GM18520 (cell line): ENCODE data around the gene TMEM219.
"Not testable (repeated sequence)": the region's sequence is repeated elsewhere in the genome, so short reads cannot be mapped to it uniquely, and the experiment has no call there.

Experiments used
- ATAC-seq: cut with Tn5 transposase; IDR thresholded peaks from one replicate; pipeline ENCODE4 v1.9.1; 2021; ENCODE audit not compliant: unreplicated experiment

The TMEM219 gene

DNA sequence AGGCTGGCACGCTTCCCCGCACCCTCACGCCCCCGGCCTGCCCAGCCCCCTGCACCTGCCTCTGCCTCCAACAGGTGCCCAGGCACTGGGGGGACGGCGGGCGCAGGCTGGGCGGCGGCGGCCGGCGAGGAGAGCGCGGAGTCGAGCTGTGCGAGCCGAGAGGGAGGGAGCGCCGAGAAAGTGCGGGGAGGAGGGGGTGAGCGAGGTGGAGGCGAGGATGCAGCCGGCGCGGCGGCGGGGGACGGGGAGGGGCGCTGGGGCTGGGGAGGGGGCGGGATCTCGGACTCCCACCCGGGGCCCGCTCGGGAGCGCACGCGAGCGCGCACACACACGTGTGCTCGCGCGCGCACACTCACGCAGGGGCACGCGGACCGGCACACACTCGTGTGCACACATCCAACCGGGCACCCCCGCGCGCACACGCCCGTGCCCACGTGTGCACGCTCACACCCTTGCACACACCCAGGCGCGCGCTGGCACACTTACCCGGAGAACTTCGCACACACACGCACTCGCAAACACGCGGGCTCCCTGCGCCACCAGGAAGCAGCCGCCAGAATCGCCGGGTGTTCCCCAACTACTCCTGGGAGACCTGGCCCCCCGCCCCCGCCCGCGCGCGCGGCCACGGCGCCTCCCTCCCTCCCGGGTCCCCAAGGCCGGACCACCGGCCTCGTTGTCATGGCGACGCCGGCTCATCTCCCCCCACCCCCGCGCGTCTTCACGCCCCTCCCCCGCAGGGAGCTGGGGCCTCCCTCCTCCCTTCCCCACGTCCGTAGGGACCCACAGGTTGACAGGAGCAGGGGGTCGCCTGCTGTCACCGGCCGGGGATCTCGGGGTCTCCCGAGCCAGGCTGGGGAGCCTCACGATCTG lies 49.2 kb downstream of the TMEM219 start, which contains the start of gene DOC2A:
Gene DOC2A (minus strand): TSS at position 184 of the 870 bp plus-strand sequence. CDS start 805 bp downstream, outside the sequence.
- ATAC-seq = no peak

DNA sequence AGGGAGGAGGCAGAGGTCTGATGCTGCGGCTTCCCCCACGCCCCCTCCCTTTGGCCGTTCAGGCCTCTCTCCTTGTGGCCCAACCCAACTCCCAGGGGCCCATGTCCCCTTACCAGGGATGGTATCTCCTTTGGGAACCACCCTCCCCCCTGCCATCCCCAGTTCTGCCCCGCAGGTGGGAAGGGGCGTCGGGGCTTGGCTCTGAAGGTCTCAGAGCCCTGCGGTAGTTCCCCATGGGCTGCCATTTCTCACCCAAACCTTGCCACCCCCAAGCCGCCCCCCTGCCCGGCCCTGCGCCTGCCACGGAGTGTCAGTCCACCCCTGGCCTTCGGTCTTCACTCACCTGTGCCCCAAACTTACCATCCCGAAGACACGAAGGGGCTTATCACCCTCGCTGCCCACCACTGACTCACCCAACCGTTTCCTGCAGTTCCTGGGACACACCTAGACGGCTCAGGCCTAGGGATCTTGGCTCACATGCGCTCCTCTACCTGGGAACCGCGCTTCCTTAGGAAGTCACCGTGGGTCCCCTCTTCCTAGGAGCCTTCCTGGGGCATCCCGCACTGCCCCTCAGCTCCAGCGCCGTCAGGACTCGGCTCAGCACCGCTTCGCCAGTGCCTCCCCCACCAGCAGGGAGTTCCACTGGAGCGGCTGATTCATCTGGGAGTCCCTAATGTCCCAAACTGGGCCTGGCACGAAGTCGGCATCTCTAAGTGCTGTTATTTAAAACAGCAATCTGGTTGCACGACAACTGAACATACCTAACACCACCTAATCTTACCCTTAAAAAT lies 50.0 kb downstream of the TMEM219 start:
- no peak for ATAC-seq

DNA sequence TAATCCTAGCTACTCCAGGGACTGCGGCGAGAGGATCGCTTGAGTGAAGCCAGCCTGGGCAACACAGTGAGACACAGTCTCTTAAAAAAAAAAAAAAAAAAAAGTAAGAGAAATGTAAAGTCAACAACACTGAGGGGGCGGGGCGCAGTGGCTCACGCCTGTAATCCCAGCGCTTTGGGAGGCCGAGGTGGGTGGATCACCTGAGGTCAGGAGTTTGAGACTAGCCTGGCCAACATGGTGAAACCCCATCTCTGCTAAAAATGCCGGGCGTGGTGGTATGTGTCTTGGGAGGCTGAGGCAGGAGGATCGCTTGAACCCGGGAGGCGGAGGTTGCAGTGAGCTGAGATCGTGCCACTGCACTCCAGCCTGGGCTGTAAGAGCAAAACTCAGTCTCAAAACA lies 50.7 kb downstream of the TMEM219 start:
- not testable (repeated sequence) for ATAC-seq

DNA sequence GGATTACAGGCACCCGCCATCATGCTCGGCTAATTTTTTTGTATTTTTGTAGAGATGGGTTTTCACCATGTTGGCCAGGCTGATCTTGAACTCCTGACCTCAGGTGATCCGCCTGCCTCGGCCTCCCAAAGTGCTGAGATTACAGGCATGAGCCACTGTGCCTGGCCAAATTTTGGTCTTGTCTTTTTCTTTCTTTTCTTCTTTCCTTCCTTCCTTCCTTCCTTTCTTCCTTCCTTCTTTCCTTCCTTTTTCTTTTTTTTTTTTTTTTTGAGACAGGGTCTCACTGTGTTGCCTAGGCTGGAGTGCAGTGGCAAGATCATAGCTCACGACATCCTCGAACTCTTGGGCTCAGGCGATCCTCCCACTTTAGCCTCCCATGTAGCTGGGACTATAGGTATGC lies 53.6 kb downstream of the TMEM219 start:
- ATAC-seq = not testable (repeated sequence)

DNA sequence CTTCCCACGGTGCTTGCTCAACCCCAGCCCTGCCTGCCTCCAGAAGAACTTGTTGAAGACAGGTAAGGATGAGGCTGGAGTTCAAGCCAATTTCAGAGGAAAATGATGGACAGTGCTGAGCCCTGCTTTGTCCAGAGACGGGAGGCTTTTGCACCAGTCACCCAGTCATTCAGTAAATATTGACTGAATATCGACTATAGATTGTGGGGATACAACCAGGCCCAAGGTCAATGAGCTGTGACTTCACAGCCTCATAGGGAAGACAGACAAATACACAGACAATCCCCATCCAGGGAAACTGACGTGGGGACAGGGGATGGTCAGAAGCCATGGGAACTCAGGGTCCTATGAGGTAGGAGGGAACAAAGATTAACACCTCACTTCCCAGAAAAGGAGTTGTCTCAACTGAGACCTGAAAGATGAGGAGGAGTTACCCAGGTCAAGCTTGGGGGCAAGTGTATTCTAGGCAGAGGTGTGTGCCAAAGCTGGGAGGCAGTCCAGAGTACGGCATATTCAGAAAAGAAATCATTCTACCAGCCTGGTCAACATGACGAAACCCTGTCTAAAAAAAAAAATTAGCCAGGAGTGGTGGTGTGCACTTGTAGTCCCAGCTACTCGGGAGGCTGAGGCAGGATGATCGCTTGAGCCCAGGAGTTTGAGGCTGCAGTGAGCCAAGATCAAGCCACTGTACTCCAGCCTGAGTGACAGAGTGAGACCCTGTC lies 54.8 kb downstream of the TMEM219 start:
- ATAC-seq = no peak

DNA sequence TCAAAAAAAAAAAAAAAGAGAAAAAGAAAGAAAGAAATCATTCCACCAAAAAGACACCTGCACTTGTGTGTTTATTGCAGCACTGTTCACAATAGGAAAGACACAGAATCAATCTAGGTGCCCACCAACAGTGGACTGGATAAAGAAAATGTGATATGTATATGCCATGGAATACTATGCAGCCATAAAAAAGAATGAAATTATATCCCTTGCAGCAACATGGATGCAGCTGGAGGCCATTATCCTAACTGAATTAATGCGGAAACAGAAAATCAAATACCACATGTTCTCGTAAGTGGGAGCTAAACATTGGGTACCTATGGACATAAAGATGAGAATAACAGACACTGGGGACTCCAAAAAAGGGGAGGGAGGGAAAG lies 55.4 kb downstream of the TMEM219 start:
- no peak for ATAC-seq

DNA sequence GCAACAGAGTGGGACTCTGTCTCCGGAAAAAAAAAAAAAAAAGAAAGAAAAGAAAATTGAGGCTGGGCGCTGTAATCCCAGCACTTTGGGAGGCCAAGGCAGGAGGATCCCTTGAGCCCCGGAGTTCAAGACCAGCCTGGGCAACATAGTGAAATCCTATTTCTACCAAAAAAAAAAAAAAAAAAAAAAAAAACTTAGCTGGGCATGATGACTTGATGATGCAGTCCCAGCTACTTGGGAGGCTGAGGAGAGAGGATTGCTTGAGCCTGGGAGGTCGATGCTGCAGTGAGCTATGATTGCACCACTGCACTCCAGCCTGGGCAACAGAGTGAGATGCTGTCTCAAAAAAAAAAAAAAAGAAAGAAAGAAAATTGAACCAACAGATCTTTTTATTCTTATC lies 56.1 kb downstream of the TMEM219 start:
- not testable (repeated sequence) for ATAC-seq

DNA sequence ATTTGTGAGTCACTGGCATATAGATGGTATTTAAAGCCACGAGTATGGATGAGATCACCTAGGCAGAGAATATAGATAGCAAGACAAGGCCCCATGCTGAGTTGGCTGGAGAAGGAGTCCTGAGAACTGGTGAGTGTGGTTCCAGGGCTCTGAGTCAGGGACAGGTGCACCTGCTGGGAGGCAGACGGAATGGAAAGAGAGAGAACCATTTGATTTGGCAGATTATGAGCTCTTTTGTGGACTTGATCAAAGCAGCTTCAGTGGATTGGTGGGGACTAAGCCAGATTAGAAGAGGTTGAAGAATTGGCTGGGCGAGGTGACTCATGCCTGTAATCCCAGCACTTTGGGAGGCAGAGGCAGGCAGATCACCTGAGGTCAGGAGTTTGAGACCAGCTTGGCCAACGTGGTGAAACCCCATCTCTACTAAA lies 56.9 kb downstream of the TMEM219 start:
- no peak for ATAC-seq
